SK-N-SH (cell line): Measurements from ENCODE around the gene NKG7. TPM values are rescaled to one million over a fixed set of nuclear protein-coding genes. Genes with fewer than 3 reads are reported as not detected.
A peak's percentile ranks its signal among the peaks of the same experiment; 100 is the strongest.

Experiments
- CTCF ChIA-PET: fragments of 300-600, 350-600 bp; formaldehyde crosslinking; extraction: SDS; loops from one replicate; lab custom pipeline; 2021; lab: Yijun Ruan, JAX
- POLR2A ChIA-PET: fragments of 350-600 bp; sonication (Branson Sonifier 250); formaldehyde crosslinking; extraction: SDS; loops from one replicate; lab custom pipeline; 2020; ENCODE audit warnings: antibody characterized with exemption, inconsistent platforms; lab: Yijun Ruan, JAX
- DNase-seq: peaks from one replicate; pipeline ENCODE4 v3.0.0; 2012
- H2AFZ ChIP-seq: fragments of 200-600 bp; sonication (generic); 2 replicates; pipeline ENCODE4 v1.8.1; 2016; ENCODE audit warnings: antibody characterized with exemption, mild to moderate bottlenecking, low read depth
- H3F3A ChIP-seq: fragments of 200-600 bp; sonication (generic); replicated peaks from 2 replicates; pipeline ENCODE3; 2016; ENCODE audit warnings: antibody characterized with exemption, mild to moderate bottlenecking; ENCODE audit not compliant: insufficient read depth
- H3K27ac ChIP-seq, 2 experiments: fragments of 200-500 bp in 1 of 2; fragments of 200-600 bp in 1 of 2; sonication (Bioruptor generic) in 1 of 2; sonication (generic), shearing (Covaris generic) in 1 of 2; 2 replicates each; pipeline versions ENCODE4 v1.5.1 to v1.6.1; 2014 to 2016; ENCODE audit warnings: low read depth in 2 of 2, inconsistent platforms in 1 of 2, low read length in 1 of 2, mild to moderate bottlenecking in 1 of 2, mixed read lengths in 1 of 2
- H3K27me3 ChIP-seq: fragments of 200-600 bp; sonication (generic), shearing (Covaris generic); 2 replicates; pipeline ENCODE4 v1.6.1; 2016; ENCODE audit warnings: mixed run types; ENCODE audit not compliant: insufficient read depth
- H3K36me3 ChIP-seq, 2 experiments: fragments of 200-500 bp in 1 of 2; fragments of 200-600 bp in 1 of 2; sonication (Bioruptor generic) in 1 of 2; sonication (generic) in 1 of 2; replicated peaks in 1 of 2; 2 replicates each; pipeline versions ENCODE3 to v1.5.1; 2014 to 2016; ENCODE audit warnings: low read length in 1 of 2, mild to moderate bottlenecking in 1 of 2; ENCODE audit not compliant: insufficient read depth in 2 of 2, control insufficient read depth in 1 of 2
- H3K4me1 ChIP-seq, 2 experiments: fragments of 200-500 bp in 1 of 2; fragments of 200-600 bp in 1 of 2; sonication (Bioruptor generic) in 1 of 2; sonication (generic), shearing (Covaris generic) in 1 of 2; 2 replicates each; pipeline versions ENCODE4 v1.5.1 to v1.6.1; 2014 to 2016; ENCODE audit warnings: low read depth in 1 of 2, low read length in 1 of 2, mixed run types in 1 of 2; ENCODE audit not compliant: insufficient read depth in 2 of 2, control insufficient read depth in 1 of 2
- H3K4me2 ChIP-seq: fragments of 200-600 bp; sonication (generic), shearing (Covaris generic); 2 replicates; pipeline ENCODE4 v1.6.1; 2017; ENCODE audit warnings: mixed run types
- H3K4me3 ChIP-seq, 2 experiments: fragments of 200-500 bp in 1 of 2; fragments of 200-600 bp in 1 of 2; sonication (Bioruptor generic) in 1 of 2; sonication (generic), shearing (Covaris generic) in 1 of 2; 2 replicates each; pipeline versions ENCODE4 v1.5.1 to v1.8.1; 2014 to 2016; ENCODE audit warnings: low read depth in 2 of 2, inconsistent platforms in 1 of 2, low read length in 1 of 2, mild to moderate bottlenecking in 1 of 2, mixed read lengths in 1 of 2, moderate library complexity in 1 of 2
- H3K79me2 ChIP-seq: fragments of 200-600 bp; sonication (generic); 2 replicates; pipeline ENCODE4 v1.8.1; 2017; ENCODE audit warnings: mild to moderate bottlenecking; ENCODE audit not compliant: insufficient read depth
- H3K9ac ChIP-seq: fragments of 200-600 bp; sonication (generic); 2 replicates; pipeline ENCODE4 v1.6.1; 2017; ENCODE audit warnings: mixed run types
- H3K9me2 ChIP-seq: fragments of 200-600 bp; sonication (generic); 2 replicates; pipeline ENCODE4 v1.6.1; 2017; ENCODE audit warnings: mixed run types
- H3K9me3 ChIP-seq: fragments of 200-600 bp; sonication (generic); 2 replicates; pipeline ENCODE4 v1.6.1; 2017; ENCODE audit warnings: mixed run types, mild to moderate bottlenecking, moderate library complexity
- H4K20me1 ChIP-seq: fragments of 200-600 bp; sonication (generic); 2 replicates; pipeline ENCODE4 v1.6.1; 2017; ENCODE audit warnings: mild to moderate bottlenecking, mixed run types; ENCODE audit not compliant: insufficient read depth
- CHD2 ChIP-seq: fragments of 150-350 bp; IDR thresholded peaks from 2 replicates; pipeline ENCODE4 v1.6.1; 2018; ENCODE audit warnings: low read length; ENCODE audit not compliant: partially characterized antibody
- CTCF ChIP-seq: fragments of 200-600 bp; sonication (generic); IDR thresholded peaks from 2 replicates; pipeline ENCODE4 v1.6.1; 2017; ENCODE audit warnings: antibody characterized with exemption, mild to moderate bottlenecking, moderate library complexity
- EP300 ChIP-seq, 2 experiments: IDR thresholded peaks; 2 replicates each; pipeline versions ENCODE4 v1.4.0 to v1.6.1; 2012; ENCODE audit warnings: borderline replicate concordance in 1 of 2, low read depth in 1 of 2, low read length in 1 of 2
- FOSL2 ChIP-seq: IDR thresholded peaks from 2 replicates; pipeline ENCODE4 v1.4.0; 2012; ENCODE audit warnings: low read depth, mild to moderate bottlenecking, moderate library complexity, borderline replicate concordance
- FOXJ3 ChIP-seq: sonication (generic); formaldehyde crosslinking; IDR thresholded peaks from 2 replicates; pipeline ENCODE4 v1.5.1; 2020; ENCODE audit warnings: mild to moderate bottlenecking, missing genetic modification reagents
- GABPA ChIP-seq: IDR thresholded peaks from 2 replicates; pipeline ENCODE4 v1.4.0; 2012; ENCODE audit warnings: low read depth, mild to moderate bottlenecking
- JUND ChIP-seq: IDR thresholded peaks from 2 replicates; pipeline ENCODE4 v1.4.0; 2012
- MAX ChIP-seq: IDR thresholded peaks from 2 replicates; pipeline ENCODE4 v1.4.0; 2012; ENCODE audit warnings: low read depth
- MEF2A ChIP-seq: IDR thresholded peaks from 2 replicates; pipeline ENCODE4 v1.4.0; 2012; ENCODE audit warnings: low read depth, borderline replicate concordance
- MXI1 ChIP-seq: IDR thresholded peaks from 2 replicates; pipeline ENCODE4 v1.6.1; 2012; ENCODE audit warnings: mild to moderate bottlenecking, low read depth, low read length, improper control_type of control experiment
- PBX3 ChIP-seq: IDR thresholded peaks from 2 replicates; pipeline ENCODE4; 2012
- RAD21 ChIP-seq: IDR thresholded peaks from 2 replicates; pipeline ENCODE4 v1.6.1; 2012; ENCODE audit warnings: mild to moderate bottlenecking, low read length
- RCOR1 ChIP-seq: fragments of 150-350 bp; IDR thresholded peaks from 2 replicates; pipeline ENCODE4 v1.6.1; 2017; ENCODE audit warnings: antibody characterized with exemption, low read length
- SIN3A ChIP-seq: IDR thresholded peaks from 2 replicates; pipeline ENCODE4 v1.6.1; 2012; ENCODE audit warnings: low read depth, mild to moderate bottlenecking, low read length, moderate library complexity, borderline replicate concordance
- SMC3 ChIP-seq: IDR thresholded peaks from 2 replicates; pipeline ENCODE4 v1.6.1; 2012; ENCODE audit warnings: low read depth, low read length, improper control_type of control experiment
- TEAD4 ChIP-seq: IDR thresholded peaks from 2 replicates; pipeline ENCODE4 v1.4.0; 2012; ENCODE audit warnings: mild to moderate bottlenecking, borderline replicate concordance; ENCODE audit not compliant: insufficient read depth
- USF1 ChIP-seq: IDR thresholded peaks from 2 replicates; pipeline ENCODE4 v1.4.0; 2012; ENCODE audit warnings: low read depth, borderline replicate concordance
- USF2 ChIP-seq: fragments of 150-350 bp; IDR thresholded peaks from 2 replicates; pipeline ENCODE4 v1.6.1; 2017; ENCODE audit warnings: antibody characterized with exemption, low read length, low read depth, borderline replicate concordance
- YY1 ChIP-seq: IDR thresholded peaks from 2 replicates; pipeline ENCODE4 v1.4.0; 2012; ENCODE audit warnings: low read depth, mild to moderate bottlenecking
- WGBS: methylation state at CpG from one replicate; pipeline ENCODE4 v1.1.6; 2017; ENCODE audit warnings: low lambda C conversion rate; 5-methylcytosine and 5-hydroxymethylcytosine counted together
- polyA plus RNA-seq, 3 experiments: library from polyadenylated mRNA; depleted of rRNA; stranded (reverse); fragments of >200 nt; gene quantifications; 2 replicates each; pipeline ENCODE4 v1.2.3, GENCODE V29; 2012

Gene NKG7
- polyA plus RNA-seq, 1 of the 3 experiments (the other 2 are of a cell fraction): not detected

- TF ChIP-seq CTCF (no peak), USF1 (no peak), SMC3 (no peak), TEAD4 (no peak), JUND (no peak)
Observed at GRCh38 chr19:51339313-51339686, 33.2 kb downstream of the NKG7 start (continued).

GRCh38 chr19:51338563-51339312 lies 33.7 kb downstream of the NKG7 start:
- Histone ChIP-seq H3K4me2 (peak overlapping the region; percentile 97), H3K27me3 (no peaks in the 10 kb centered on the region), H3K4me1 (peaks cover 0 to 8% of the 10 kb centered on the region in 2 experiments; a peak in 1 of 4 replicates), H3K4me3 (peak overlapping the region; percentile 63 to 80), H3K36me3 (no peaks in the 10 kb centered on the region), H3K79me2 (no peaks in the 10 kb centered on the region), H3F3A (peaks cover 3% of the 10 kb centered on the region), H2AFZ (peak overlapping the region; percentile 99), H3K9me2 (no peaks in the 10 kb centered on the region), H3K27ac (peak overlapping the region; percentile 65 to 76; a peak in 3 of 4 replicates), H3K9me3 (no peaks in the 10 kb centered on the region), H4K20me1 (no peaks in the 10 kb centered on the region), H3K9ac (peak overlapping the region; percentile 57; the same call in 1 of the 2 replicates)
- ChIA-PET CTCF (interaction anchor here (0.6 to 2.1 kb wide), 20 partner anchors 9 to 318 kb away, joined by 3 to 7 read pairs (median 3); no protein-coding TSS in a partner anchor), POLR2A (no interaction called here)
- peak; percentile 95 for DNase-seq
- TF ChIP-seq YY1 (0 out of 2 replicates have a peak, but pooled peaks have one; percentile 48), CHD2 (peak; percentile 16), SIN3A (peak; percentile 39; the same call in 1 of the 2 replicates), RCOR1 (peak; percentile 29; the same call in 1 of the 2 replicates), MAX (peak; percentile 69), MEF2A (no peak), MXI1 (peak; percentile 59; the same call in 1 of the 2 replicates), RAD21 (peak; percentile 75), GABPA (no peak), EP300 (IDR thresholded peaks at IDR 0.05; ENCODE audit: borderline replicate concordance in 1 of 2, low read depth in 1 of 2, low read length in 1 of 2) (0 out of 4 replicates have a peak, but pooled peaks of 1 of the 2 experiments have one; percentile 5), CTCF (peak; percentile 91), PBX3 (no peak), USF2 (no peak), SMC3 (peak; percentile 80), FOXJ3 (CRISPR knock-in tag) (no peak), TEAD4 (no peak), FOSL2 (no peak)
- WGBS: 7% methylated on average over 25 of the region's 43 CpGs
